Measurements from ENCODE around the gene TAAR6. TPM values are rescaled to one million over a fixed set of nuclear protein-coding genes. Genes with fewer than 3 reads are reported as not detected.
"Not testable (repeated sequence)": the region's sequence is repeated elsewhere in the genome, so short reads cannot be mapped to it uniquely, and the experiment has no call there.

The TAAR6 gene
- total RNA-seq, 1 donor from 2014 or later: not detected

DNA sequence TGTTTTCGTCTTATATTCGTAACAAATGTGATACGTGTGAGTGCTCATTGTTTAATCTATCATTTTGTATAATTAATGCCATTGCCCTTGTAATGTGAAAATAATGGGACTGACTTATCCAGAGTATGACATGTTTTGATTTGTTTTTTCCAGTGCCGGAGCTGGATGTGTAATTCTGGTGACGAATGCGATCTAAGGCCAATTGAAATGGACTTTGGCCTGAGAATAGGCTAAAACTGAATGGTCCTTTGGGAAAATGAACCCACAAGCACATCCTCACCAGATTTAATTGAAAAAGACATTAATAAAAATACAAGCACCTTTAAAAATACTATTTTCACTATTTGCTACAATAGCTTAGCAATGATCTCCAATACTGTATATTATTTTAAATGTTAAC is 26.1 kb downstream of the TAAR6 start:
- H3K36me3 Mint-ChIP-seq (ENCODE audit: unreplicated experiment): no peaks in the 10 kb centered on the region
- no peaks in the 10 kb centered on the region for H3K4me1 Mint-ChIP-seq (ENCODE audit: unreplicated experiment)
- H3K27ac Mint-ChIP-seq (ENCODE audit: unreplicated experiment): no peak overlapping the region
- no peaks in the 10 kb centered on the region for H3K9me3 Mint-ChIP-seq (ENCODE audit: unreplicated experiment)
- H3K27me3 Mint-ChIP-seq (ENCODE audit: unreplicated experiment): peaks cover 44% of the 10 kb centered on the region
- no peak for DNase-seq (ENCODE audit: extremely low spot score, unreplicated experiment)
- no peak overlapping the region for H3K4me3 Mint-ChIP-seq (ENCODE audit: unreplicated experiment)
- TF ChIP-seq, protein P1, sequence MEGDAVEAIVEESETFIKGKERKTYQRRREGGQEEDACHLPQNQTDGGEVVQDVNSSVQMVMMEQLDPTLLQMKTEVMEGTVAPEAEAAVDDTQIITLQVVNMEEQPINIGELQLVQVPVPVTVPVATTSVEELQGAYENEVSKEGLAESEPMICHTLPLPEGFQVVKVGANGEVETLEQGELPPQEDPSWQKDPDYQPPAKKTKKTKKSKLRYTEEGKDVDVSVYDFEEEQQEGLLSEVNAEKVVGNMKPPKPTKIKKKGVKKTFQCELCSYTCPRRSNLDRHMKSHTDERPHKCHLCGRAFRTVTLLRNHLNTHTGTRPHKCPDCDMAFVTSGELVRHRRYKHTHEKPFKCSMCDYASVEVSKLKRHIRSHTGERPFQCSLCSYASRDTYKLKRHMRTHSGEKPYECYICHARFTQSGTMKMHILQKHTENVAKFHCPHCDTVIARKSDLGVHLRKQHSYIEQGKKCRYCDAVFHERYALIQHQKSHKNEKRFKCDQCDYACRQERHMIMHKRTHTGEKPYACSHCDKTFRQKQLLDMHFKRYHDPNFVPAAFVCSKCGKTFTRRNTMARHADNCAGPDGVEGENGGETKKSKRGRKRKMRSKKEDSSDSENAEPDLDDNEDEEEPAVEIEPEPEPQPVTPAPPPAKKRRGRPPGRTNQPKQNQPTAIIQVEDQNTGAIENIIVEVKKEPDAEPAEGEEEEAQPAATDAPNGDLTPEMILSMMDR (IDR thresholded peaks at IDR 0.05): no peak

DNA sequence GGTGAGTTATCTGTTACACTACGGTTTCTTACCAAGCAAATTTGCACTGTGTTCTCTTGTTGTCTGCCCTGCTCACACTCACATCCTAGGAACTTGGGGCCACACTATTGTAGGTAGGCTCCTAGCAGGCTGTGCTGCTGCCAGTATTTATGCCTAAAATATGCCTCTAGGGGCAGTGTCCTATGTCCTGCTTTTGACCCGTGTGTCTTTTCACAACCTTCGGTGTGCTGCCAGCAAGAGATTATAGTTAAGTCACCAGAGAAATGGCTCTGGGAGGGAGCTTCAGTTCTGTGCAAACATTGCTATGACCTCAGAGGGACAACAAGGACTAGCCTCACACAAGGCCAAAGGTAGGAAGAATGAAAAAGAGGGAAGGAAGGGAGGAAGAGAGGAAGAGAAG is 28.4 kb downstream of the TAAR6 start:
- H3K36me3 Mint-ChIP-seq (ENCODE audit: unreplicated experiment): no peaks in the 10 kb centered on the region
- H3K9me3 Mint-ChIP-seq (ENCODE audit: unreplicated experiment): no peaks in the 10 kb centered on the region
- no peaks in the 10 kb centered on the region for H3K4me1 Mint-ChIP-seq (ENCODE audit: unreplicated experiment)
- H3K27ac Mint-ChIP-seq (ENCODE audit: unreplicated experiment): no peak overlapping the region
- H3K27me3 Mint-ChIP-seq (ENCODE audit: unreplicated experiment): peaks cover 26% of the 10 kb centered on the region
- no peak for DNase-seq (ENCODE audit: extremely low spot score, unreplicated experiment)
- no peak overlapping the region for H3K4me3 Mint-ChIP-seq (ENCODE audit: unreplicated experiment)
- TF ChIP-seq, protein P1 (IDR thresholded peaks at IDR 0.05): no peak

DNA sequence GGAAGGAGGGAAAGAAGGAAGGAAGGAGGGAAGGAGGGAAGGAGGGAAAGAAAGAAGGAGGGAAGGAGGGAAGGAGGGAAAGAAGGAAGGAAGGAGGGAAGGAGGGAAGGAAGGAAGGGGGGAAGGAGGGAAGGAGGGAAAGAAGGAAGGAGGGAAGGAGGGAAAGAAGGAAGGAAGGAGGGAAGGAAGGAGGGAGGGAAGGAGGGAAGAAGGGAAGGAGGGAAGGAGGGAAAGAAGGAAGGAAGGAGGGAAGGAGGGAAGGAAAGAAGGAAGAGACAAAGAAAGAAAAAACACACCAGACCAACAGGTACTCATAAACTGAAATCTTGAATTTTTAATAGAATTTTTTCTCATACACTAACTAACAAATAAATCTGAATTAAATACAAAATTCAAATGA is 30.8 kb downstream of the TAAR6 start:
- not testable (repeated sequence) for H3K4me3 Mint-ChIP-seq (ENCODE audit: unreplicated experiment); H3K27ac Mint-ChIP-seq (ENCODE audit: unreplicated experiment); DNase-seq (ENCODE audit: extremely low spot score, unreplicated experiment); H3K4me1 Mint-ChIP-seq (ENCODE audit: unreplicated experiment); H3K36me3 Mint-ChIP-seq (ENCODE audit: unreplicated experiment); H3K9me3 Mint-ChIP-seq (ENCODE audit: unreplicated experiment)
- peaks cover 27% of the 10 kb centered on the region for H3K27me3 Mint-ChIP-seq (ENCODE audit: unreplicated experiment)

DNA sequence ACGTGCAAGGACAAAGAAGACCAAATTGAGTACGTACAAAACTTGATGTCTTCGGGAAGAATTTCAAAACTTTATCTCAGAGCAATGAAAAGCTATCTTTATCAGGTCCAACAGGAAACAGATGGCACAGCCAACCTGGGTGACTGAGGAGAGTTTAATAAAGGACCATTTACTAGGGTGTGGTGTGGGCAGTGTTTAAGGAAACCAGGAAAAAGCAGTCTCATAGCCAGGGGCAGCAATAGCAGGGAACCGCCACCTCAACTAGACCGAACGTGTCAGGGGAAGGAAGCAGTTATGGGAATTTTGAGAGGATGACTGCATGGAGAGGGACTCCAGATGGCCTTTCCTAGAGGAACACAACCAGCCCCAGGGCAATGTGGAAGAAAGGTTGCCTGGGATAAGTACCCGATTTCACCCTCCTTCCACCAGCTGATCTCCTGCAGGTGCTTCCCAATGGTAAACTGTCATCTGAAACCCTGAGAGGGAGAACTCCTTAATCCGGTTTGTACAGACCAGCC is 34.6 kb downstream of the TAAR6 start:
- TF ChIP-seq, protein P1 (IDR thresholded peaks at IDR 0.05): no peak
- no peak overlapping the region for H3K4me3 Mint-ChIP-seq (ENCODE audit: unreplicated experiment)
- H3K27me3 Mint-ChIP-seq (ENCODE audit: unreplicated experiment): peaks cover 12% of the 10 kb centered on the region
- no peaks in the 10 kb centered on the region for H3K36me3 Mint-ChIP-seq (ENCODE audit: unreplicated experiment)
- no peaks in the 10 kb centered on the region for H3K4me1 Mint-ChIP-seq (ENCODE audit: unreplicated experiment)
- H3K27ac Mint-ChIP-seq (ENCODE audit: unreplicated experiment): no peak overlapping the region
- H3K9me3 Mint-ChIP-seq (ENCODE audit: unreplicated experiment): no peaks in the 10 kb centered on the region
- no peak for DNase-seq (ENCODE audit: extremely low spot score, unreplicated experiment)

DNA sequence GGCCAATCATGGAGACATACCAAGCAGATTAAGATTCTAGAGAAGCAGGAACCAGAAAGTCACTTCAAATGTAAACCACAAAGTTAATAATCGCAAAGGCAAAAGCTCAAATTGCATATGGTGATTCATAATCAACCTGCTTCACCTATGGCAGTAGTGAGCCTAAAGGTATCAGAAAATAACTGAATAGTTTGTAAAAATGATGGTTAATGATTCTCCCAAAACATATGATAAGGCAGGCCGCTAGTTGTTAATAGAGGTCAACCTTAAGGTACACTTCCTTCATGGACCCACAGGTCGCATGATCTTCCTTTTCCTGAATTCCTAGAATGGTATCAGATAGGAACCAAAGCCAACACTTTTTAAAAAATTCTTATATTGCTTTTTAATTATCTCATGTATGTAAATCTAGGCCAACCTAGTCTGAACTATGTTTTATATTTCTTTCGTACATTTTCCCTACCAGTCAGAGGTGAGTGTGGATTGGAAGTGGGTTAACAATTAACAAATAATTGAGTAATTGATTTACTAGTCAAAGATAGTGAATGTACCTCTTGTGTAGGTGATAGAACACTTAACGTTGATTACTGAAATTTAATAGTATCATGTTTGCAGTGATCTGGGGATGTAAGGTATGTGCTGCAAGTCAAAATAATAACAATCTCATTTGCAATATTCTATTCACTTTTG is 37.6 kb downstream of the TAAR6 start:
- Mint-ChIP-seq H3K9me3 (ENCODE audit: unreplicated experiment) (no peaks in the 10 kb centered on the region), H3K27ac (ENCODE audit: unreplicated experiment) (no peak overlapping the region), H3K27me3 (ENCODE audit: unreplicated experiment) (peaks cover 15% of the 10 kb centered on the region), H3K4me3 (ENCODE audit: unreplicated experiment) (no peak overlapping the region), H3K36me3 (ENCODE audit: unreplicated experiment) (no peaks in the 10 kb centered on the region), H3K4me1 (ENCODE audit: unreplicated experiment) (no peaks in the 10 kb centered on the region)
- TF ChIP-seq, protein P1 (IDR thresholded peaks at IDR 0.05): no peak
- DNase-seq (ENCODE audit: extremely low spot score, unreplicated experiment): no peak

Data from osteocyte (in vitro differentiated cells).